Naive thymus-derived CD8-positive, alpha-beta T cell (primary cell): ENCODE data around the gene RARA. TPM values are rescaled to one million over a fixed set of nuclear protein-coding genes. Genes with fewer than 3 reads are reported as not detected.

Experiments
- ATAC-seq, 2 donors: fragments of 150-1000 bp; cut with Tn5 transposase in 1 of 2; sonication (Bioruptor Pico), chemical (Tn5 transposase) in 1 of 2; 1 replicate in 1 of 2; 2 replicates in 1 of 2; pipeline ENCODE4 v1.10.0; 2021; ENCODE audit warnings: mild to moderate bottlenecking in 2 of 2, moderate library complexity in 2 of 2
- POLR2A ChIA-PET: fragments of 350-600 bp; sonication (Branson Sonifier 250); formaldehyde crosslinking; loops from one replicate; lab custom pipeline; 2021; ENCODE audit warnings: antibody characterized with exemption; lab: Charles Lee
- DNase-seq, 10 donors: peaks; one replicate each; pipeline versions ENCODE4 v3.0.0 to v3.0.0-alpha.2; 2020 to 2022
- H3K27ac Mint-ChIP-seq, 10 donors: one replicate each; pipeline ENCODE4 v1.8.0; 2020 to 2022; ENCODE audit warnings: mild to moderate bottlenecking in 10 of 10, mixed read lengths in 10 of 10, moderate library complexity in 4 of 10, inconsistent platforms in 1 of 10
- H3K27me3 Mint-ChIP-seq, 5 donors: one replicate each; pipeline ENCODE4 v1.8.0; 2021 to 2022; ENCODE audit warnings: mixed read lengths in 5 of 5
- H3K36me3 Mint-ChIP-seq, 3 donors: one replicate each; pipeline ENCODE4 v1.8.0; 2020 to 2022; ENCODE audit warnings: mixed read lengths in 3 of 3, mild to moderate bottlenecking in 2 of 3, inconsistent platforms in 1 of 3
- H3K4me1 Mint-ChIP-seq, 4 donors: one replicate each; pipeline ENCODE4 v1.8.0; 2021 to 2022; ENCODE audit warnings: mixed read lengths in 4 of 4
- H3K4me3 Mint-ChIP-seq, 10 donors: one replicate each; pipeline ENCODE4 v1.8.0; 2020 to 2022; ENCODE audit warnings: mild to moderate bottlenecking in 10 of 10, mixed read lengths in 10 of 10, moderate library complexity in 6 of 10, inconsistent platforms in 1 of 10
- H3K9me3 Mint-ChIP-seq, 9 donors: one replicate each; pipeline ENCODE4 v1.8.0; 2020 to 2022; ENCODE audit warnings: mixed read lengths in 9 of 9, mild to moderate bottlenecking in 3 of 9, inconsistent platforms in 1 of 9, moderate library complexity in 1 of 9
- polyA plus RNA-seq, 3 donors: library from polyadenylated mRNA; unstranded; fragments of 300-500 nt; fragmentation: Illumina TruSeq; gene quantifications; one replicate each; pipeline ENCODE4 v1.2.3, GENCODE V29; 2021
- total RNA-seq, 8 experiments: library from RNA in 2 of 8; stranded (reverse) in 2 of 8; gene quantifications; one replicate each; pipeline ENCODE4 v1.2.3 and lab custom pipeline; 2021 to 2026

The RARA gene
- total and polyA plus RNA-seq, 5 experiments from 2014 or later: 7.2 to 39.9 (median 12.4) TPM

DNA sequence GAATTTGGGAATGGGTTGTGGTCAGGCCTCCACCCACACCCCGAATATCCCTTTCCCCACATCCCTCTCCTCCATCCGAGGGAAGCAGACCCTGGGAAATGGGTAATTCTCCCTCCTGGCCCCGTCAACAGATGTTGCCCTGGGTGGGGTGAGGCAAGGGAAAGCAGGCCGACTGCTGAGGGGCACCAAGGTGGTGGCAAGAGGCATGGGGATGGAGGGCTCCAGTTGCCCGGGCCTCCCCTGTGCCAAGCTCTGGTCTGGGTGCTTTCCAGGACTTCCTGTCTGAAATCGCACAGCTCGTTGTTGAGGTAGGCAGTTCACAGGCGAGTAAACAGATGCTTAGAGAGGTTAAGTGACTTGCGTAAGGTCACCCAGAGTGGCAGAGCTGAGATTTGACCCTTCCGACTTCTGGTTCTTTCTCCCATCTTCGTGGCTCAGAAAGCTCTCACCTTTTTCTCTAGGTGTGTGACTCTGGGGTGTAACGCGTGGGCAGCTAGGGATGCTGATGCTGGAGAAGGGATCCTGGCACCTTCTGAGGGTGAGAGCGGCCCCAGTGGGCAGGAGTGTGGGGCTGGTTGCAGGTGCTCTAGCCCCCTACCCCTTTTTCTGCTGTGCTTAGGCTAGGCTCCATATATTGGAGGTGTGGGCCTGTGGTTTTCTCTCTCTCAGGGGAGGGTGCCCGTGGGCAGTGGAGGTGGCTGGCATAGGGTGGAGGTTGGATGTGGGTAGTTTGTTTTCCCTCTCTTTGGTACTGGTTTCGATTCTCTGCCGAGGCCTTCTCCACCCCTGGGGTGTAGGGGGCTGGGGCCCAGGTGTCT is 17.2 kb downstream of the RARA start:
- Mint-ChIP-seq H3K27ac (peak overlapping the region; percentile 98 to 100 (median 100)), H3K4me3 (peak overlapping the region; percentile 71 to 92 (median 88)), H3K27me3 (peaks cover 0 to 6% (median 0%) of the 10 kb centered on the region in 5 donors), H3K36me3 (peaks cover 0 to 2% (median 2%) of the 10 kb centered on the region in 3 donors), H3K9me3 (peaks cover 0 to 5% (median 0%) of the 10 kb centered on the region in 9 donors), H3K4me1 (peaks cover 58 to 96% (median 95%) of the 10 kb centered on the region in 4 donors)
- POLR2A ChIA-PET: interaction anchor here (0.7 to 28.1 kb wide), 10 partner anchors 0 to 278 kb away, joined by 3 to 458 read pairs (median 5); partner anchors contain the start of genes NR1D1 and RARA
- ATAC-seq (peak; percentile 13 to 24), DNase-seq (peak in 9 of 10 donors; percentile 53 to 78 (median 63))

GRCh38 chr17:40326832-40327199 is 17.8 kb downstream of the RARA start:
- Mint-ChIP-seq H3K9me3 (peaks cover 0 to 5% (median 0%) of the 10 kb centered on the region in 9 donors), H3K27me3 (peaks cover 0 to 6% (median 0%) of the 10 kb centered on the region in 5 donors), H3K36me3 (peaks cover 0 to 7% (median 2%) of the 10 kb centered on the region in 3 donors), H3K4me1 (peaks cover 56 to 96% (median 95%) of the 10 kb centered on the region in 4 donors), H3K27ac (peak overlapping the region; percentile 98 to 100 (median 100)), H3K4me3 (peak overlapping the region; percentile 71 to 92 (median 88))
- ATAC-seq: no peak
- no peak for DNase-seq
- POLR2A ChIA-PET: interaction anchor here (1.2 to 28.1 kb wide), 6 partner anchors 1 to 227 kb away, joined by 3 to 458 read pairs (median 146); partner anchors contain the start of genes NR1D1 and RARA

- Mint-ChIP-seq H3K9me3 (peaks cover 0 to 5% (median 0%) of the 10 kb centered on the region in 9 donors), H3K4me3 (peak overlapping the region; percentile 50 to 92 (median 88)), H3K27ac (peak overlapping the region; percentile 98 to 100 (median 100)), H3K27me3 (peaks cover 0 to 6% (median 0%) of the 10 kb centered on the region in 5 donors), H3K4me1 (peaks cover 54 to 93% (median 92%) of the 10 kb centered on the region in 4 donors), H3K36me3 (peaks cover 0 to 8% (median 2%) of the 10 kb centered on the region in 3 donors)
- DNase-seq (peak in 1 of 10 donors; percentile 58), ATAC-seq (no peak)
- POLR2A ChIA-PET: interaction anchor here (1.1 to 23.1 kb wide), 6 partner anchors 15 to 228 kb away, joined by 3 to 458 read pairs (median 8); partner anchors contain the start of genes NR1D1 and RARA
Observed at GRCh38 chr17:40327244-40327729, 18.3 kb downstream of the RARA start.

GRCh38 chr17:40327735-40328385 is 18.9 kb downstream of the RARA start:
- peaks cover 57 to 95% (median 93%) of the 10 kb centered on the region in 4 donors for H3K4me1 Mint-ChIP-seq
- H3K36me3 Mint-ChIP-seq: peaks cover 0 to 14% (median under 1%) of the 10 kb centered on the region in 3 donors
- DNase-seq (no peak), ATAC-seq (no peak)
- H3K27ac Mint-ChIP-seq: peak overlapping the region; percentile 98 to 100 (median 100)
- peaks cover 0 to 2% (median 0%) of the 10 kb centered on the region in 9 donors for H3K9me3 Mint-ChIP-seq
- peaks cover 0 to 1% (median 0%) of the 10 kb centered on the region in 5 donors for H3K27me3 Mint-ChIP-seq
- H3K4me3 Mint-ChIP-seq: peak overlapping the region; percentile 50 to 92 (median 88)
- POLR2A ChIA-PET: interaction anchor here (0.6 to 23.1 kb wide), 6 partner anchors 9 to 228 kb away, joined by 3 to 458 read pairs (median 8); partner anchors contain the start of genes NR1D1 and RARA

DNA sequence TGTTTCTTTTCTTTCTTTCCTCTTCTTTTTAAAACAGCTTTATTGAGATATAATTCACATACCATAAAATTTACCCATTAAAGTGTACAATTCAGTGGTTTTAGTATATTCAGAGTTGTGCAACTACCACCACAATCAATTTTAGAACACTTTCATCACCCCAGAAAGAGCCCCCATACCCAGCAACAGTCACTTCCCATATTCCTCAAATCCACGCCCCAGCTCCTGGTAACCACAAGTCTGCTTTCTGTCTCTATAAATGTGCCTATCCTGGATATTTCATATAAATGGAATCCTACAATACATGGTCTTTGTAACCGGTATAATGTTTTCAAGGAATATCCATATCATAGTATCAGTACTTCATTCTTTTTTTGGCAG is 19.4 kb downstream of the RARA start:
- POLR2A ChIA-PET: interaction anchor here (0.5 to 23.1 kb wide), 6 partner anchors 8 to 1343 kb away, joined by 3 to 458 read pairs (median 7); partner anchors contain the start of gene RARA
- H3K9me3 Mint-ChIP-seq: no peaks in the 10 kb centered on the region
- peaks cover 52 to 95% (median 92%) of the 10 kb centered on the region in 4 donors for H3K4me1 Mint-ChIP-seq
- peak overlapping the region in 8 of 10 donors; percentile 15 to 83 (median 51) for H3K4me3 Mint-ChIP-seq
- H3K27ac Mint-ChIP-seq: peak overlapping the region; percentile 36 to 100 (median 91)
- ATAC-seq (no peak), DNase-seq (no peak)
- H3K36me3 Mint-ChIP-seq: peaks cover 0 to 19% (median 1%) of the 10 kb centered on the region in 3 donors
- H3K27me3 Mint-ChIP-seq: no peaks in the 10 kb centered on the region

GRCh38 chr17:40329839-40330794 is 21.1 kb downstream of the RARA start:
- H3K4me3 Mint-ChIP-seq: peak overlapping the region; percentile 40 to 83 (median 66)
- ATAC-seq (peak; percentile 20 to 22), DNase-seq (peak in 2 of 10 donors; percentile 33 to 56)
- no peaks in the 10 kb centered on the region for H3K27me3 Mint-ChIP-seq
- no peaks in the 10 kb centered on the region for H3K9me3 Mint-ChIP-seq
- H3K36me3 Mint-ChIP-seq: peaks cover 0 to 31% (median 1%) of the 10 kb centered on the region in 3 donors
- H3K27ac Mint-ChIP-seq: peak overlapping the region; percentile 76 to 100 (median 91)
- POLR2A ChIA-PET: interaction anchor here (0.6 to 23.1 kb wide), 3 partner anchors 14 to 221 kb away, joined by 7 to 458 read pairs (median 283); partner anchors contain the start of gene RARA
- peaks cover 54 to 96% (median 93%) of the 10 kb centered on the region in 4 donors for H3K4me1 Mint-ChIP-seq

DNA sequence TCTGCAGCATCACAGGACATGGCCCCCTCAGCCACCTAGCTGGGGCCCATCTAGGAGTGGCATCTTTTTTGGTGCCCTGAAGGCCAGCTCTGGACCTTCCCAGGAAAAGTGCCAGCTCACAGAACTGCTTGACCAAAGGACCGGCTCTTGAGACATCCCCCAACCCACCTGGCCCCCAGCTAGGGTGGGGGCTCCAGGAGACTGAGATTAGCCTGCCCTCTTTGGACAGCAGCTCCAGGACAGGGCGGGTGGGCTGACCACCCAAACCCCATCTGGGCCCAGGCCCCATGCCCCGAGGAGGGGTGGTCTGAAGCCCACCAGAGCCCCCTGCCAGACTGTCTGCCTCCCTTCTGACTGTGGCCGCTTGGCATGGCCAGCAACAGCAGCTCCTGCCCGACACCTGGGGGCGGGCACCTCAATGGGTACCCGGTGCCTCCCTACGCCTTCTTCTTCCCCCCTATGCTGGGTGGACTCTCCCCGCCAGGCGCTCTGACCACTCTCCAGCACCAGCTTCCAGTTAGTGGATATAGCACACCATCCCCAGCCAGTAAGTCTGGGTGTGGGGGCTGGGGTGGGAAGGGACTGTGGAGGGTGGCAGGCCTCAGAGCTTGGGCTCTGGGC is 22.0 kb downstream of the RARA start:
- Mint-ChIP-seq H3K9me3 (no peaks in the 10 kb centered on the region), H3K4me1 (peaks cover 48 to 91% (median 87%) of the 10 kb centered on the region in 4 donors), H3K36me3 (peaks cover 0 to 31% (median 1%) of the 10 kb centered on the region in 3 donors), H3K4me3 (peak overlapping the region in 9 of 10 donors; percentile 45 to 83 (median 70)), H3K27me3 (no peaks in the 10 kb centered on the region), H3K27ac (peak overlapping the region; percentile 71 to 95 (median 87))
- DNase-seq: no peak
- POLR2A ChIA-PET: interaction anchor here (0.5 to 23.1 kb wide), 5 partner anchors 13 to 222 kb away, joined by 3 to 458 read pairs (median 7); partner anchors contain the start of gene RARA
- ATAC-seq: no peak

DNA sequence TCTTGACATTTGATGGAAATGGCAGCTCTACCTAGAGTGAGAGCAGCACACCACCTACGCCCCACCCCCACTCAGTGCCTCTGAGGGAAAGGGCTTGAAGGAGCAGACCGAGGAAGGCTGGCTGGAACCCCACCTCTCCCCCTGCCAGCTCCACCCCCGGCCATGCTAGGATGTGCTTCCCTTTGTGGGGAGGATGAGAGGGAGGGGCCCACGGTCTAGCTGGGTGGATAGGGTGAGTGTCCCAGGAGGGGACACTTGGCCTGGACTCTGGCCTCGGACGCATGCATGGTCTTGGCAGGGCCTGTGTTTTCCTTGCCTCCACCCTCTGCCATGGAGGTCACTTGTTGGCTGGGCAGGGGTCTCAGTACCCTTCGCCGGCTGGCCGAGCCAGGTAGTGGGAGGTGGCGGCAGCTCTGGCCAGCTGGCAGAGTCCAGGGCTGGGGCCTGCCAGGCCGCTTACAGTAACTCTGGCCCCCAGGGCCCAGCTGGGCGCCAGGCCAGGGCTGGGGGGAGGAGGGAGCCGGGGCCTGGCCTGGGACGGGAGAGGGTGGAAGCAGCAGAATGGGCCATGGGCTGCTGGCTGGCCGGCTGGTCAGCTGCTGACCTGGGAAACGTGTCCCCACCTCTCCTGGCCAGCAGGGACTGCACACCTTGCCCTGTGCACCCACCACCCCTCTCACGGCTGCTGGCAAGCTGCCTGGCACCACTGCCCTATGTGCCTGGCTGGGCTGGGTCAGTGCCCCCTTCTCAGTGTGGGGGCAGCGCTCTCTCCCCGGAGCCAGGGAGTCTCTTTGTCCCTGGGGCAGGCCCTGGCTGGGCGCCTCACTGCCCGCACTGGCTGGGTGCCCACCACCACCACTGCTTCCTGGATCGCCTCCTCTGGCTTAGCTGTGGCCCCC is 23.0 kb downstream of the RARA start:
- Mint-ChIP-seq H3K9me3 (no peaks in the 10 kb centered on the region), H3K27me3 (no peaks in the 10 kb centered on the region), H3K27ac (peak overlapping the region; percentile 78 to 93 (median 84)), H3K4me1 (peaks cover 41 to 88% (median 83%) of the 10 kb centered on the region in 4 donors), H3K4me3 (peak overlapping the region in 8 of 10 donors; percentile 45 to 83 (median 70)), H3K36me3 (peaks cover 0 to 31% (median 1%) of the 10 kb centered on the region in 3 donors)
- POLR2A ChIA-PET: interaction anchor here (0.5 to 23.1 kb wide), 5 partner anchors 12 to 129 kb away, joined by 3 to 458 read pairs (median 6); partner anchors contain the start of gene RARA
- ATAC-seq: no peak
- DNase-seq: no peak

DNA sequence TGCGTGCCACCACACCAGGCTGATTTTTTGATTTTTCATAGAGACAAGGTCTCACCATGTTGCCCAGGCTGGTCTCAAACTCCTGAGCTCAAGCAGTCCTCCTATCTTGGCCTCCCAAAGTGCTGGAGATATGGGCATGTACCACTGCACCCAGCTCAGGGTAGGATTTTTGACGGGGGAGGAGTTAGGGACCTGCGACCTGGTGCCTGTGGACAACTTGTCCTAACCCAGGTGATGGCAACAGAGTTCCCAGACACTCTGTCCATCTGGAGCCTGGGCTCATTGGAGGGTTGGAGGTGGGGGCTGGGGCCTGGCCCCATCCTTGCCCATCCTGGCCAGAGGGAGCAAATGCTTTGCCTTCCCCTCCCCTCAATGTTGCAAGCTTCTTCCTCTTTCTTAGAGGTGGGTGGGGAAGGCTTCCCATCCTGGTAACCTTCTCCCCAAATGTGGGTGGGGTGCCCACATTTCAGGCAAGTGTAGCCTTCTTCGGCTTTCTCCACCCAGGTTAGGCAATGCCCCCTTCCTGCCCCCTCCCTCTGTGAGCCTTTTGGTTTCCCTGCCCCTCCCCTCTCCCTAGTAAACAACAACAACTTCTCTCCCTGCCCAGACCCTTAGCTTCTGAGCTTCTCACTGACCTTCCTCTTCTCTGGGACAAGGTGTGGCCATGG is 24.9 kb downstream of the RARA start:
- peak overlapping the region; percentile 66 to 90 (median 76) for H3K27ac Mint-ChIP-seq
- peaks cover 0 to 31% (median 1%) of the 10 kb centered on the region in 3 donors for H3K36me3 Mint-ChIP-seq
- DNase-seq (no peak), ATAC-seq (no peak)
- H3K27me3 Mint-ChIP-seq: no peaks in the 10 kb centered on the region
- H3K9me3 Mint-ChIP-seq: no peaks in the 10 kb centered on the region
- H3K4me3 Mint-ChIP-seq: peak overlapping the region in 7 of 10 donors; percentile 38 to 55 (median 46)
- POLR2A ChIA-PET: interaction anchor here (0.6 to 23.1 kb wide), 4 partner anchors 10 to 161 kb away, joined by 3 to 458 read pairs (median 143); partner anchors contain the start of gene RARA
- peaks cover 36 to 88% (median 80%) of the 10 kb centered on the region in 4 donors for H3K4me1 Mint-ChIP-seq
